WTC11 (cell line): ENCODE data around the gene PIGX. TPM values are rescaled to one million over a fixed set of nuclear protein-coding genes. Genes with fewer than 3 reads are reported as not detected.
A peak's percentile ranks its signal among the peaks of the same experiment; 100 is the strongest.

ENCODE experiments used
- ATAC-seq: fragments of 200-7000 bp; cut with Tn5 transposase; 2 replicates; pipeline ENCODE4 v1.10.0; 2021; ENCODE audit warnings: mild to moderate bottlenecking, moderate library complexity
- CTCF ChIA-PET: fragments of 300-600 bp; sonication (Branson Sonifier 250); formaldehyde crosslinking; loops from one replicate; lab custom pipeline; 2021; ENCODE audit warnings: antibody characterized with exemption; lab: Charles Lee
- POLR2A ChIA-PET: fragments of 350-600 bp; sonication (Branson Sonifier 250); formaldehyde crosslinking; loops from one replicate; lab custom pipeline; 2021; ENCODE audit warnings: antibody characterized with exemption; lab: Charles Lee
- DNase-seq: peaks from one replicate; pipeline ENCODE4 v3.0.0; 2021; ENCODE audit warnings: low spot score
- H3K27ac Mint-ChIP-seq: 2 replicates; pipeline ENCODE4 v1.8.0; 2021; ENCODE audit warnings: mixed read lengths
- H3K27me3 Mint-ChIP-seq: 2 replicates; pipeline ENCODE4 v1.8.0; 2021; ENCODE audit warnings: low read depth, mild to moderate bottlenecking, moderate library complexity, mixed read lengths
- H3K36me3 Mint-ChIP-seq: 2 replicates; pipeline ENCODE4 v1.8.0; 2021; ENCODE audit warnings: mixed read lengths
- H3K4me1 Mint-ChIP-seq: 2 replicates; pipeline ENCODE4 v1.8.0; 2022; ENCODE audit warnings: mixed read lengths
- H3K4me3 Mint-ChIP-seq: 2 replicates; pipeline ENCODE4 v1.8.0; 2021; ENCODE audit warnings: mild to moderate bottlenecking, moderate library complexity, mixed read lengths
- H3K9me3 Mint-ChIP-seq: 2 replicates; pipeline ENCODE4 v1.8.0; 2021; ENCODE audit warnings: mixed read lengths
- CBFB ChIP-seq: sonication (generic); formaldehyde crosslinking; IDR thresholded peaks from 2 replicates; pipeline ENCODE4 v1.8.1; 2022; ENCODE audit warnings: mild to moderate bottlenecking, low read depth, missing genetic modification reagents
- ETV6 ChIP-seq: sonication (generic); formaldehyde crosslinking; IDR thresholded peaks from 2 replicates; pipeline ENCODE4 v1.8.1; 2022; ENCODE audit warnings: mild to moderate bottlenecking, missing genetic modification reagents
- FOXK1 ChIP-seq: sonication (generic); formaldehyde crosslinking; IDR thresholded peaks from 2 replicates; pipeline ENCODE4 v1.8.0; 2022; ENCODE audit warnings: mild to moderate bottlenecking, moderate library complexity, missing genetic modification reagents
- FOXP1 ChIP-seq: sonication (generic); formaldehyde crosslinking; IDR thresholded peaks from 2 replicates; pipeline ENCODE4 v1.8.0; 2022; ENCODE audit warnings: missing genetic modification reagents, mild to moderate bottlenecking, moderate library complexity, borderline replicate concordance
- GRHL2 ChIP-seq: fragments of 250-450 bp; sonication (Bioruptor Pico); IDR thresholded peaks from 2 replicates; pipeline ENCODE4 v1.8.0; 2022; ENCODE audit warnings: mild to moderate bottlenecking, moderate library complexity; ENCODE audit not compliant: insufficient replicate concordance, severe bottlenecking
- NFYB ChIP-seq: sonication (generic); formaldehyde crosslinking; conservative IDR thresholded peaks from 2 replicates; pipeline ENCODE4 v1.8.0; 2022; ENCODE audit warnings: low read depth, missing genetic modification reagents
- NR1H2 ChIP-seq: sonication (generic); formaldehyde crosslinking; IDR thresholded peaks from 2 replicates; pipeline ENCODE4 v1.9.0; 2021; ENCODE audit warnings: mild to moderate bottlenecking, moderate library complexity, missing genetic modification reagents
- PRRX2 ChIP-seq: fragments of 250-450 bp; sonication (Bioruptor Pico); IDR thresholded peaks from 2 replicates; pipeline ENCODE4 v1.8.0; 2021; ENCODE audit warnings: mild to moderate bottlenecking
- RELA ChIP-seq: sonication (generic); formaldehyde crosslinking; IDR thresholded peaks from 2 replicates; pipeline ENCODE4 v1.8.1; 2022; ENCODE audit warnings: missing genetic modification reagents, mild to moderate bottlenecking, borderline replicate concordance
- SMAD4 ChIP-seq: sonication (generic); formaldehyde crosslinking; IDR thresholded peaks from 2 replicates; pipeline ENCODE4 v1.8.0; 2022; ENCODE audit warnings: mild to moderate bottlenecking, missing genetic modification reagents
- SOX15 ChIP-seq: fragments of 250-450 bp; sonication (Bioruptor Pico); IDR thresholded peaks from 2 replicates; pipeline ENCODE4 v1.9.0; 2021; ENCODE audit warnings: mild to moderate bottlenecking
- SP1 ChIP-seq: sonication (generic); formaldehyde crosslinking; conservative IDR thresholded peaks from 2 replicates; pipeline ENCODE4 v1.8.1; 2022; ENCODE audit warnings: missing genetic modification reagents
- ZNF121 ChIP-seq: sonication (generic); formaldehyde crosslinking; IDR thresholded peaks from 2 replicates; pipeline ENCODE4 v1.8.0; 2023; ENCODE audit warnings: missing genetic modification reagents
- ZNF219 ChIP-seq: sonication (generic); formaldehyde crosslinking; IDR thresholded peaks from 2 replicates; pipeline ENCODE4 v1.8.0; 2023; ENCODE audit warnings: missing genetic modification reagents, mild to moderate bottlenecking, borderline replicate concordance
- ZNF317 ChIP-seq: sonication (generic); formaldehyde crosslinking; IDR thresholded peaks from 2 replicates; pipeline ENCODE4 v1.8.1; 2023; ENCODE audit warnings: low read depth, mild to moderate bottlenecking, moderate library complexity, missing genetic modification reagents, borderline replicate concordance
- total RNA-seq: library from RNA; stranded (reverse); gene quantifications from 3 replicates; pipeline ENCODE4 v1.2.3, GENCODE V29; 2021
- TF ChIP-seq, protein P1 (sequence below): fragments of 200-600 bp; IDR thresholded peaks from 2 replicates; pipeline ENCODE4 v1.8.0; 2022; ENCODE audit warnings: antibody characterized with exemption
- TF ChIP-seq, protein P2 (sequence below): sonication (generic); formaldehyde crosslinking; IDR thresholded peaks from 2 replicates; pipeline ENCODE4 v1.8.1; 2022; ENCODE audit warnings: low read depth, mild to moderate bottlenecking, moderate library complexity, missing genetic modification reagents, borderline replicate concordance
- TF ChIP-seq, protein P3 (sequence below): sonication (generic); formaldehyde crosslinking; IDR thresholded peaks from 2 replicates; pipeline ENCODE4 v1.8.1; 2023; ENCODE audit warnings: mild to moderate bottlenecking, missing genetic modification reagents, moderate library complexity
- TF ChIP-seq, protein P4 (sequence below): sonication (generic); formaldehyde crosslinking; IDR thresholded peaks from 2 replicates; pipeline ENCODE4 v1.8.0; 2022; ENCODE audit warnings: mild to moderate bottlenecking, missing genetic modification reagents
- TF ChIP-seq, protein P5 (sequence below): fragments of 250-450 bp; sonication (Bioruptor Pico); IDR thresholded peaks from 2 replicates; pipeline ENCODE4 v1.9.0; 2021; ENCODE audit warnings: mild to moderate bottlenecking
- TF ChIP-seq, protein P6 (sequence below): sonication (generic); formaldehyde crosslinking; IDR thresholded peaks from 2 replicates; pipeline ENCODE4 v1.8.1; 2022; ENCODE audit warnings: mild to moderate bottlenecking, moderate library complexity, missing genetic modification reagents
- TF ChIP-seq, protein P7 (sequence below): fragments of 250-450 bp; sonication (Bioruptor Pico); IDR thresholded peaks from 2 replicates; pipeline ENCODE4 v1.8.0; 2021; ENCODE audit warnings: mild to moderate bottlenecking
- TF ChIP-seq, protein P8 (sequence below): fragments of 250-450 bp; sonication (Bioruptor Pico); conservative IDR thresholded peaks from 2 replicates; pipeline ENCODE4 v1.9.0; 2021; ENCODE audit warnings: mild to moderate bottlenecking

Gene PIGX
- total RNA-seq, 1 experiment from 2014 or later: 12.8 TPM

DNA sequence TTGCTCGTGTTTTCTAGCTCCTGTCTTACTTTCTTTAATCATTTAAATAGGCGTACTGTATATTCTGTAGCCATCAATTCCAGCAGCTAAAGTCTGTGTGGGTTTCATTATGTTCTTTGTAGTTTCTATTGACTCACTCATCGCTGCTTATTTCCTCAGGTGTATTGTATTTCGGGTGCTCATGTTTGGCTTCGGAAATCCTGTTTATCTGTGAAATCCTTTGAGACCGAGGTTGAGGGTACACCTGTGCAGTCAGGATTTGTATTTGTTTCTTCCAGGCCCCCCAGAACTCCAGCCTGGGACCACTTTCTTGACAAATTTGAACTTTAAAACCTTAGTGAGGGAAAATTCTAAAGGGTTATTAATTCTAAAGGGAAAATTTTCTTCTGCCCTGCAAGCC, 25.5 kb downstream of the PIGX start (continued):
- no peak for TF ChIP-seq ZNF219
- no peak for TF ChIP-seq SOX15 (CRISPR knock-in tag)
- TF ChIP-seq SP1 (CRISPR knock-in tag): no peak
- TF ChIP-seq, protein P1, sequence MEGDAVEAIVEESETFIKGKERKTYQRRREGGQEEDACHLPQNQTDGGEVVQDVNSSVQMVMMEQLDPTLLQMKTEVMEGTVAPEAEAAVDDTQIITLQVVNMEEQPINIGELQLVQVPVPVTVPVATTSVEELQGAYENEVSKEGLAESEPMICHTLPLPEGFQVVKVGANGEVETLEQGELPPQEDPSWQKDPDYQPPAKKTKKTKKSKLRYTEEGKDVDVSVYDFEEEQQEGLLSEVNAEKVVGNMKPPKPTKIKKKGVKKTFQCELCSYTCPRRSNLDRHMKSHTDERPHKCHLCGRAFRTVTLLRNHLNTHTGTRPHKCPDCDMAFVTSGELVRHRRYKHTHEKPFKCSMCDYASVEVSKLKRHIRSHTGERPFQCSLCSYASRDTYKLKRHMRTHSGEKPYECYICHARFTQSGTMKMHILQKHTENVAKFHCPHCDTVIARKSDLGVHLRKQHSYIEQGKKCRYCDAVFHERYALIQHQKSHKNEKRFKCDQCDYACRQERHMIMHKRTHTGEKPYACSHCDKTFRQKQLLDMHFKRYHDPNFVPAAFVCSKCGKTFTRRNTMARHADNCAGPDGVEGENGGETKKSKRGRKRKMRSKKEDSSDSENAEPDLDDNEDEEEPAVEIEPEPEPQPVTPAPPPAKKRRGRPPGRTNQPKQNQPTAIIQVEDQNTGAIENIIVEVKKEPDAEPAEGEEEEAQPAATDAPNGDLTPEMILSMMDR: no peak
- no peak for TF ChIP-seq ZNF121
- TF ChIP-seq PRRX2 (CRISPR knock-in tag): no peak
- TF ChIP-seq, protein P2, sequence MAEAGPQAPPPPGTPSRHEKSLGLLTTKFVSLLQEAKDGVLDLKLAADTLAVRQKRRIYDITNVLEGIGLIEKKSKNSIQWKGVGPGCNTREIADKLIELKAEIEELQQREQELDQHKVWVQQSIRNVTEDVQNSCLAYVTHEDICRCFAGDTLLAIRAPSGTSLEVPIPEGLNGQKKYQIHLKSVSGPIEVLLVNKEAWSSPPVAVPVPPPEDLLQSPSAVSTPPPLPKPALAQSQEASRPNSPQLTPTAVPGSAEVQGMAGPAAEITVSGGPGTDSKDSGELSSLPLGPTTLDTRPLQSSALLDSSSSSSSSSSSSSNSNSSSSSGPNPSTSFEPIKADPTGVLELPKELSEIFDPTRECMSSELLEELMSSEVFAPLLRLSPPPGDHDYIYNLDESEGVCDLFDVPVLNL (CRISPR knock-in tag): no peak
- TF ChIP-seq FOXK1 (CRISPR knock-in tag): no peak
- no peak for TF ChIP-seq ETV6 (CRISPR knock-in tag)
- no peak for TF ChIP-seq GRHL2 (CRISPR knock-in tag)

DNA sequence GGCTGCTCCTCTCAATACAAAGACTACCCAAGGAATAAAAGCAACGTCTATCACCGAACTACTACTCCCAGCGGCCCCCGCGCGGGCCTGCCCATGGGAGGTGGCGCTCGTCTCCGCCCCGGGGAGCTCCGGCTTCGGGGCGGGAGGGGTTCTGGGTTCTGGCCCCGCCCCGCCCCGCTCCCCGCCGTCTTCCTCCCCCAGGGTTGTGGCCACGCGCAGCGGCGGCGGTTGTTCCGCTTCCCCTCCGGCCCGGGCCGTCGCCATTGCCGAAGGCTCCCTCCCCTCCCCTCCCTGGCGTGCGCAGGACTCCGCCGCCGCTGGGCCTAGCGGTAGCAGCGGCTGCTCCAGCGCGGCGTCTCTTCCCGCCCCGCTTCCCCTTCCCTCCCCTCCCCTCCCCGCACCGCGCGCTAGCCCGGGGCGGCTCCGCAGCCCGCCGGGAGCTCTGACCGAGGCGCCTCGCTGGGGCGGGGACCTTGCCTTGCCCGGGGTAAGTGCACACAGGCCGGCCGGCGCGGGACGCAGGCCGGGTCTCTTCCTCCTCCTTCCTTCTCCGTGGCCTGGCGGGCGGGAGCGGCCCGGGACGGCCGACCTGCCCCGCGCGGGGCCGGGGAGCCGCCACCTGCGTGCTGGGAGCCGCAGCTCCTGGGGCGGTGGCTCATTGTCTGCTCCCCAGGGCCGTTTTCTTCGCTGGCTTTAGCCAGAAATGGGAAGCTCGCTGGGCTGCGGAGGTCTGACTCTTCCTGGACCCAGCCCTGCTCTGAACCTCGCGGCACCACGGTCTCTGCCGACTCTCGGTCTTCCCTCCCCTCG, 27.7 kb downstream of the PIGX start, which contains the start of gene PAK2:
TSS of gene PAK2 (plus strand) at position 187 of the 810 bp plus-strand sequence. CDS start 42,790 bp downstream, outside the sequence.
- Mint-ChIP-seq H3K4me3 (peak within 1 kb of the TSS; percentile 100), H3K36me3 (peaks cover 2% of the 10 kb centered on the region; the same call in 1 of the 2 replicates), H3K27ac (peak within 1 kb of the TSS; percentile 100), H3K4me1 (peaks cover 28% of the 10 kb centered on the region), H3K9me3 (peaks cover 6% of the 10 kb centered on the region), H3K27me3 (no peaks in the 10 kb centered on the region)
- ChIA-PET POLR2A (interaction anchor here (0.5 to 1.8 kb wide), 9 partner anchors 18 to 171 kb away, joined by 3 to 10 read pairs (median 4); partner anchors contain the start of genes FBXO45, SENP5 and WDR53), CTCF (interaction anchor here (0.6 to 1.9 kb wide), 8 partner anchors 26 to 217 kb away, joined by 3 to 10 read pairs (median 4); partner anchors contain the start of gene NCBP2)
- ATAC-seq (peak; percentile 93), DNase-seq (peak; percentile 90)
- TF ChIP-seq NFYB (CRISPR knock-in tag) (no peak), ZNF317 (CRISPR knock-in tag) (0 out of 2 replicates have a peak, but pooled peaks have one; percentile 33), SMAD4 (CRISPR knock-in tag) (0 out of 2 replicates have a peak, but pooled peaks have one; percentile 13), FOXK1 (CRISPR knock-in tag) (0 out of 2 replicates have a peak, but pooled peaks have one; percentile 16), RELA (CRISPR knock-in tag) (0 out of 2 replicates have a peak, but pooled peaks have one; percentile 20), NR1H2 (CRISPR knock-in tag) (no peak), SP1 (CRISPR knock-in tag) (peak; percentile 65), CBFB (CRISPR knock-in tag) (no peak), FOXP1 (peak; percentile 82)
- TF ChIP-seq, protein P3, sequence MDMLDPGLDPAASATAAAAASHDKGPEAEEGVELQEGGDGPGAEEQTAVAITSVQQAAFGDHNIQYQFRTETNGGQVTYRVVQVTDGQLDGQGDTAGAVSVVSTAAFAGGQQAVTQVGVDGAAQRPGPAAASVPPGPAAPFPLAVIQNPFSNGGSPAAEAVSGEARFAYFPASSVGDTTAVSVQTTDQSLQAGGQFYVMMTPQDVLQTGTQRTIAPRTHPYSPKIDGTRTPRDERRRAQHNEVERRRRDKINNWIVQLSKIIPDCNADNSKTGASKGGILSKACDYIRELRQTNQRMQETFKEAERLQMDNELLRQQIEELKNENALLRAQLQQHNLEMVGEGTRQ (CRISPR knock-in tag): peak; percentile 28; the same call in 1 of the 2 replicates
- TF ChIP-seq, protein P4, sequence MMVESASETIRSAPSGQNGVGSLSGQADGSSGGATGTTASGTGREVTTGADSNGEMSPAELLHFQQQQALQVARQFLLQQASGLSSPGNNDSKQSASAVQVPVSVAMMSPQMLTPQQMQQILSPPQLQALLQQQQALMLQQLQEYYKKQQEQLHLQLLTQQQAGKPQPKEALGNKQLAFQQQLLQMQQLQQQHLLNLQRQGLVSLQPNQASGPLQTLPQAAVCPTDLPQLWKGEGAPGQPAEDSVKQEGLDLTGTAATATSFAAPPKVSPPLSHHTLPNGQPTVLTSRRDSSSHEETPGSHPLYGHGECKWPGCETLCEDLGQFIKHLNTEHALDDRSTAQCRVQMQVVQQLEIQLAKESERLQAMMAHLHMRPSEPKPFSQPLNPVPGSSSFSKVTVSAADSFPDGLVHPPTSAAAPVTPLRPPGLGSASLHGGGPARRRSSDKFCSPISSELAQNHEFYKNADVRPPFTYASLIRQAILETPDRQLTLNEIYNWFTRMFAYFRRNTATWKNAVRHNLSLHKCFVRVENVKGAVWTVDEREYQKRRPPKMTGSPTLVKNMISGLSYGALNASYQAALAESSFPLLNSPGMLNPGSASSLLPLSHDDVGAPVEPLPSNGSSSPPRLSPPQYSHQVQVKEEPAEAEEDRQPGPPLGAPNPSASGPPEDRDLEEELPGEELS (CRISPR knock-in tag): peak; percentile 24
- TF ChIP-seq, protein P5, sequence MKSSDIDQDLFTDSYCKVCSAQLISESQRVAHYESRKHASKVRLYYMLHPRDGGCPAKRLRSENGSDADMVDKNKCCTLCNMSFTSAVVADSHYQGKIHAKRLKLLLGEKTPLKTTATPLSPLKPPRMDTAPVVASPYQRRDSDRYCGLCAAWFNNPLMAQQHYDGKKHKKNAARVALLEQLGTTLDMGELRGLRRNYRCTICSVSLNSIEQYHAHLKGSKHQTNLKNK (CRISPR knock-in tag): no peak
- TF ChIP-seq, protein P6, sequence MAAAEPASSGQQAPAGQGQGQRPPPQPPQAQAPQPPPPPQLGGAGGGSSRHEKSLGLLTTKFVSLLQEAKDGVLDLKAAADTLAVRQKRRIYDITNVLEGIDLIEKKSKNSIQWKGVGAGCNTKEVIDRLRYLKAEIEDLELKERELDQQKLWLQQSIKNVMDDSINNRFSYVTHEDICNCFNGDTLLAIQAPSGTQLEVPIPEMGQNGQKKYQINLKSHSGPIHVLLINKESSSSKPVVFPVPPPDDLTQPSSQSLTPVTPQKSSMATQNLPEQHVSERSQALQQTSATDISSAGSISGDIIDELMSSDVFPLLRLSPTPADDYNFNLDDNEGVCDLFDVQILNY (CRISPR knock-in tag): peak; percentile 72; the same call in 1 of the 2 replicates
- TF ChIP-seq, protein P7, sequence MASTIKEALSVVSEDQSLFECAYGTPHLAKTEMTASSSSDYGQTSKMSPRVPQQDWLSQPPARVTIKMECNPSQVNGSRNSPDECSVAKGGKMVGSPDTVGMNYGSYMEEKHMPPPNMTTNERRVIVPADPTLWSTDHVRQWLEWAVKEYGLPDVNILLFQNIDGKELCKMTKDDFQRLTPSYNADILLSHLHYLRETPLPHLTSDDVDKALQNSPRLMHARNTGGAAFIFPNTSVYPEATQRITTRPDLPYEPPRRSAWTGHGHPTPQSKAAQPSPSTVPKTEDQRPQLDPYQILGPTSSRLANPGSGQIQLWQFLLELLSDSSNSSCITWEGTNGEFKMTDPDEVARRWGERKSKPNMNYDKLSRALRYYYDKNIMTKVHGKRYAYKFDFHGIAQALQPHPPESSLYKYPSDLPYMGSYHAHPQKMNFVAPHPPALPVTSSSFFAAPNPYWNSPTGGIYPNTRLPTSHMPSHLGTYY (CRISPR knock-in tag): no peak
- TF ChIP-seq, protein P8, sequence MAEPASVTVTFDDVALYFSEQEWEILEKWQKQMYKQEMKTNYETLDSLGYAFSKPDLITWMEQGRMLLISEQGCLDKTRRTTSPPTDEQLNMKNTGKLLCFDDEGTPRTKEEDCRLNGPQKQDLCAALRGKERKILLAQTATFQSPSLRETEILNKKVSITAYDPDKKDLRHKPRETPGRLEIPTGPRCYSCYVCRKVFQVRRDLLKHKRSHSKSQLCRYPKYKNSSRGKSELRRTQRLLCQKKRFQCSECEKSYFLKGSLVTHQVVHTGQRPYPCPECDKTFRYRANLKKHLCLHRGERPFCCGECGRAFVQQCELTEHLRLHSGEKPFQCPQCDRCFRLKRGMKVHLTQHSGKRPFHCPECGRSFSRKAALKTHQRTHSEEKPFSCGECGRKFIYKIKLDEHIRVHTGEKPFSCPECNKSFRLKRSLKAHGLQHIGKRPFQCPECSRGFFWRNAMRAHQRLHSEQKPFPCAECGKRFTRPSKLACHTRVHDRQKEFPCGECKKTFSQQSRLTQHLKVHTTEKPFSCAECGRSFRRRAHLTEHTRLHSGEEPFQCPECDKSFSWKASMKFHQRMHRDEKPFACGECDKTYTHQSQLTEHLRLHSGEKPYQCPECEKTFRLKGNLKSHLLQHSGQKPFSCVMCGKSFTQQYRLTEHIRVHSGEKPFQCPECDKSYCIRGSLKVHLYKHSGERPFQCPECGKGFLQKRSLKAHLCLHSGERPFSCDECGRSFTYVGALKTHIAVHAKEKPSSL (CRISPR knock-in tag): no peak
